WTC11 (cell line): ENCODE measurements around the gene EPM2AIP1. TPM values are rescaled to one million over a fixed set of nuclear protein-coding genes. Genes with fewer than 3 reads are reported as not detected.

Source experiments
- ATAC-seq: fragments of 200-7000 bp; cut with Tn5 transposase; 2 replicates; pipeline ENCODE4 v1.10.0; 2021; ENCODE audit warnings: mild to moderate bottlenecking, moderate library complexity
- CTCF ChIA-PET: fragments of 300-600 bp; sonication (Branson Sonifier 250); formaldehyde crosslinking; loops from one replicate; lab custom pipeline; 2021; ENCODE audit warnings: antibody characterized with exemption; lab: Charles Lee
- POLR2A ChIA-PET: fragments of 350-600 bp; sonication (Branson Sonifier 250); formaldehyde crosslinking; loops from one replicate; lab custom pipeline; 2021; ENCODE audit warnings: antibody characterized with exemption; lab: Charles Lee
- DNase-seq: peaks from one replicate; pipeline ENCODE4 v3.0.0; 2021; ENCODE audit warnings: low spot score
- H3K27ac Mint-ChIP-seq: 2 replicates; pipeline ENCODE4 v1.8.0; 2021; ENCODE audit warnings: mixed read lengths
- H3K27me3 Mint-ChIP-seq: 2 replicates; pipeline ENCODE4 v1.8.0; 2021; ENCODE audit warnings: low read depth, mild to moderate bottlenecking, moderate library complexity, mixed read lengths
- H3K36me3 Mint-ChIP-seq: 2 replicates; pipeline ENCODE4 v1.8.0; 2021; ENCODE audit warnings: mixed read lengths
- H3K4me1 Mint-ChIP-seq: 2 replicates; pipeline ENCODE4 v1.8.0; 2022; ENCODE audit warnings: mixed read lengths
- H3K4me3 Mint-ChIP-seq: 2 replicates; pipeline ENCODE4 v1.8.0; 2021; ENCODE audit warnings: mild to moderate bottlenecking, moderate library complexity, mixed read lengths
- H3K9me3 Mint-ChIP-seq: 2 replicates; pipeline ENCODE4 v1.8.0; 2021; ENCODE audit warnings: mixed read lengths
- ATF2 ChIP-seq: sonication (generic); formaldehyde crosslinking; IDR thresholded peaks from 2 replicates; pipeline ENCODE4 v1.8.1; 2022; ENCODE audit warnings: low read depth, missing genetic modification reagents, borderline replicate concordance
- CREM ChIP-seq: sonication (generic); formaldehyde crosslinking; IDR thresholded peaks from 2 replicates; pipeline ENCODE4 v1.8.1; 2022; ENCODE audit warnings: mild to moderate bottlenecking, missing genetic modification reagents, moderate library complexity
- EMX1 ChIP-seq: fragments of 250-450 bp; sonication (Bioruptor Pico); IDR thresholded peaks from 2 replicates; pipeline ENCODE4 v1.8.0; 2021; ENCODE audit warnings: mild to moderate bottlenecking
- ETV6 ChIP-seq: sonication (generic); formaldehyde crosslinking; IDR thresholded peaks from 2 replicates; pipeline ENCODE4 v1.8.1; 2022; ENCODE audit warnings: mild to moderate bottlenecking, missing genetic modification reagents
- FOXK1 ChIP-seq: sonication (generic); formaldehyde crosslinking; IDR thresholded peaks from 2 replicates; pipeline ENCODE4 v1.8.0; 2022; ENCODE audit warnings: mild to moderate bottlenecking, moderate library complexity, missing genetic modification reagents
- FOXP4 ChIP-seq: sonication (generic); formaldehyde crosslinking; IDR thresholded peaks from 2 replicates; pipeline ENCODE4 v1.8.0; 2022; ENCODE audit warnings: mild to moderate bottlenecking, missing genetic modification reagents
- NR2C2 ChIP-seq: sonication (generic); formaldehyde crosslinking; IDR thresholded peaks from 2 replicates; pipeline ENCODE4 v1.8.0; 2022; ENCODE audit warnings: mild to moderate bottlenecking, missing genetic modification reagents
- RORB ChIP-seq: fragments of 250-450 bp; sonication (Bioruptor Pico); IDR thresholded peaks from 2 replicates; pipeline ENCODE4 v1.9.0; 2021; ENCODE audit warnings: mild to moderate bottlenecking
- SP1 ChIP-seq: sonication (generic); formaldehyde crosslinking; conservative IDR thresholded peaks from 2 replicates; pipeline ENCODE4 v1.8.1; 2022; ENCODE audit warnings: missing genetic modification reagents
- ZNF121 ChIP-seq: sonication (generic); formaldehyde crosslinking; IDR thresholded peaks from 2 replicates; pipeline ENCODE4 v1.8.0; 2023; ENCODE audit warnings: missing genetic modification reagents
- ZNF138 ChIP-seq: sonication (generic); formaldehyde crosslinking; conservative IDR thresholded peaks from 2 replicates; pipeline ENCODE4 v1.8.1; 2022; ENCODE audit warnings: mild to moderate bottlenecking, moderate library complexity, missing genetic modification reagents
- ZNF219 ChIP-seq: sonication (generic); formaldehyde crosslinking; IDR thresholded peaks from 2 replicates; pipeline ENCODE4 v1.8.0; 2023; ENCODE audit warnings: missing genetic modification reagents, mild to moderate bottlenecking, borderline replicate concordance
- ZNF416 ChIP-seq: fragments of 250-450 bp; sonication (Bioruptor Pico); IDR thresholded peaks from 2 replicates; pipeline ENCODE4 v1.9.0; 2021; ENCODE audit warnings: mild to moderate bottlenecking, inconsistent platforms
- total RNA-seq: library from RNA; stranded (reverse); gene quantifications from 3 replicates; pipeline ENCODE4 v1.2.3, GENCODE V29; 2021
- TF ChIP-seq, protein P1 (sequence below): fragments of 250-450 bp; sonication (Bioruptor Pico); IDR thresholded peaks from 2 replicates; pipeline ENCODE4 v1.9.0; 2021; ENCODE audit warnings: moderate library complexity, mild to moderate bottlenecking, inconsistent platforms, borderline replicate concordance
- TF ChIP-seq, protein P2 (sequence below): fragments of 250-450 bp; sonication (Bioruptor Pico); conservative IDR thresholded peaks from 2 replicates; pipeline ENCODE4 v1.9.0; 2021; ENCODE audit warnings: mild to moderate bottlenecking
- TF ChIP-seq, protein P3 (sequence below): sonication (generic); formaldehyde crosslinking; IDR thresholded peaks from 2 replicates; pipeline ENCODE4 v1.8.0; 2022; ENCODE audit warnings: mild to moderate bottlenecking, missing genetic modification reagents

EPM2AIP1 gene
- total RNA-seq, 1 experiment from 2014 or later: 11.0 TPM

GRCh38 chr3:36965440-36965839, 27.5 kb downstream of the EPM2AIP1 start:
- Mint-ChIP-seq H3K27me3 (no peaks in the 10 kb centered on the region), H3K36me3 (no peaks in the 10 kb centered on the region), H3K27ac (peak overlapping the region; percentile 38), H3K4me1 (peaks cover 32% of the 10 kb centered on the region), H3K4me3 (peak overlapping the region; percentile 4; the same call in 1 of the 2 replicates), H3K9me3 (no peaks in the 10 kb centered on the region)
- ATAC-seq (peak; percentile 11; the same call in 1 of the 2 replicates), DNase-seq (peak; percentile 24)
- ChIA-PET CTCF (interaction anchor here (1.0 kb wide), 1 partner anchor 28 kb away, joined by 7 read pairs; the partner anchor contains the start of genes EPM2AIP1 and MLH1), POLR2A (interaction anchor here (1.1 kb wide), 1 partner anchor 27 kb away, joined by 4 read pairs; the partner anchor contains the start of genes EPM2AIP1 and MLH1)
- TF ChIP-seq RORB (CRISPR knock-in tag) (no peak), CREM (CRISPR knock-in tag) (no peak), FOXK1 (no peak), EMX1 (CRISPR knock-in tag) (no peak), SP1 (no peak), ZNF219 (CRISPR knock-in tag) (no peak), ATF2 (no peak)
- TF ChIP-seq, protein P1, sequence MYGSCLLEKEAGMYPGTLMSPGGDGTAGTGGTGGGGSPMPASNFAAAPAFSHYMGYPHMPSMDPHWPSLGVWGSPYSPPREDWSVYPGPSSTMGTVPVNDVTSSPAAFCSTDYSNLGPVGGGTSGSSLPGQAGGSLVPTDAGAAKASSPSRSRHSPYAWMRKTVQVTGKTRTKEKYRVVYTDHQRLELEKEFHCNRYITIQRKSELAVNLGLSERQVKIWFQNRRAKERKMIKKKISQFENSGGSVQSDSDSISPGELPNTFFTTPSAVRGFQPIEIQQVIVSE (CRISPR knock-in tag): no peak
- TF ChIP-seq, protein P2, sequence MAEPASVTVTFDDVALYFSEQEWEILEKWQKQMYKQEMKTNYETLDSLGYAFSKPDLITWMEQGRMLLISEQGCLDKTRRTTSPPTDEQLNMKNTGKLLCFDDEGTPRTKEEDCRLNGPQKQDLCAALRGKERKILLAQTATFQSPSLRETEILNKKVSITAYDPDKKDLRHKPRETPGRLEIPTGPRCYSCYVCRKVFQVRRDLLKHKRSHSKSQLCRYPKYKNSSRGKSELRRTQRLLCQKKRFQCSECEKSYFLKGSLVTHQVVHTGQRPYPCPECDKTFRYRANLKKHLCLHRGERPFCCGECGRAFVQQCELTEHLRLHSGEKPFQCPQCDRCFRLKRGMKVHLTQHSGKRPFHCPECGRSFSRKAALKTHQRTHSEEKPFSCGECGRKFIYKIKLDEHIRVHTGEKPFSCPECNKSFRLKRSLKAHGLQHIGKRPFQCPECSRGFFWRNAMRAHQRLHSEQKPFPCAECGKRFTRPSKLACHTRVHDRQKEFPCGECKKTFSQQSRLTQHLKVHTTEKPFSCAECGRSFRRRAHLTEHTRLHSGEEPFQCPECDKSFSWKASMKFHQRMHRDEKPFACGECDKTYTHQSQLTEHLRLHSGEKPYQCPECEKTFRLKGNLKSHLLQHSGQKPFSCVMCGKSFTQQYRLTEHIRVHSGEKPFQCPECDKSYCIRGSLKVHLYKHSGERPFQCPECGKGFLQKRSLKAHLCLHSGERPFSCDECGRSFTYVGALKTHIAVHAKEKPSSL: no peak

- ATAC-seq: no peak
- ChIA-PET POLR2A (no interaction called here), CTCF (no interaction called here)
These were observed 28.1 kb downstream of the EPM2AIP1 start for GRCh38 chr3:36964817-36965216.

More at GRCh38 chr3:36964817-36965216, 28.1 kb downstream of the EPM2AIP1 start:
- H3K27me3 Mint-ChIP-seq: no peaks in the 10 kb centered on the region
- H3K4me3 Mint-ChIP-seq: no peak overlapping the region
- DNase-seq: no peak
- H3K27ac Mint-ChIP-seq: no peak overlapping the region; the same call in 1 of the 2 replicates
- peaks cover 28% of the 10 kb centered on the region for H3K4me1 Mint-ChIP-seq
- H3K9me3 Mint-ChIP-seq: no peaks in the 10 kb centered on the region
- TF ChIP-seq ZNF138 (no peak), ETV6 (CRISPR knock-in tag) (no peak), FOXK1 (no peak), SP1 (no peak), FOXP4 (CRISPR knock-in tag) (no peak), NR2C2 (CRISPR knock-in tag) (no peak), ZNF121 (no peak), ZNF416 (CRISPR knock-in tag) (no peak)
- TF ChIP-seq, protein P3, sequence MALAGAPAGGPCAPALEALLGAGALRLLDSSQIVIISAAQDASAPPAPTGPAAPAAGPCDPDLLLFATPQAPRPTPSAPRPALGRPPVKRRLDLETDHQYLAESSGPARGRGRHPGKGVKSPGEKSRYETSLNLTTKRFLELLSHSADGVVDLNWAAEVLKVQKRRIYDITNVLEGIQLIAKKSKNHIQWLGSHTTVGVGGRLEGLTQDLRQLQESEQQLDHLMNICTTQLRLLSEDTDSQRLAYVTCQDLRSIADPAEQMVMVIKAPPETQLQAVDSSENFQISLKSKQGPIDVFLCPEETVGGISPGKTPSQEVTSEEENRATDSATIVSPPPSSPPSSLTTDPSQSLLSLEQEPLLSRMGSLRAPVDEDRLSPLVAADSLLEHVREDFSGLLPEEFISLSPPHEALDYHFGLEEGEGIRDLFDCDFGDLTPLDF: no peak
- TF ChIP-seq, all 79 proteins: peak for 0
- H3K36me3 Mint-ChIP-seq: no peaks in the 10 kb centered on the region
